ENCODE measurements around the gene NTPCR.
"Not testable (repeated sequence)": the region's sequence is repeated elsewhere in the genome, so short reads cannot be mapped to it uniquely, and the experiment has no call there.

The NTPCR gene, protein sequence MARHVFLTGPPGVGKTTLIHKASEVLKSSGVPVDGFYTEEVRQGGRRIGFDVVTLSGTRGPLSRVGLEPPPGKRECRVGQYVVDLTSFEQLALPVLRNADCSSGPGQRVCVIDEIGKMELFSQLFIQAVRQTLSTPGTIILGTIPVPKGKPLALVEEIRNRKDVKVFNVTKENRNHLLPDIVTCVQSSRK

DNA sequence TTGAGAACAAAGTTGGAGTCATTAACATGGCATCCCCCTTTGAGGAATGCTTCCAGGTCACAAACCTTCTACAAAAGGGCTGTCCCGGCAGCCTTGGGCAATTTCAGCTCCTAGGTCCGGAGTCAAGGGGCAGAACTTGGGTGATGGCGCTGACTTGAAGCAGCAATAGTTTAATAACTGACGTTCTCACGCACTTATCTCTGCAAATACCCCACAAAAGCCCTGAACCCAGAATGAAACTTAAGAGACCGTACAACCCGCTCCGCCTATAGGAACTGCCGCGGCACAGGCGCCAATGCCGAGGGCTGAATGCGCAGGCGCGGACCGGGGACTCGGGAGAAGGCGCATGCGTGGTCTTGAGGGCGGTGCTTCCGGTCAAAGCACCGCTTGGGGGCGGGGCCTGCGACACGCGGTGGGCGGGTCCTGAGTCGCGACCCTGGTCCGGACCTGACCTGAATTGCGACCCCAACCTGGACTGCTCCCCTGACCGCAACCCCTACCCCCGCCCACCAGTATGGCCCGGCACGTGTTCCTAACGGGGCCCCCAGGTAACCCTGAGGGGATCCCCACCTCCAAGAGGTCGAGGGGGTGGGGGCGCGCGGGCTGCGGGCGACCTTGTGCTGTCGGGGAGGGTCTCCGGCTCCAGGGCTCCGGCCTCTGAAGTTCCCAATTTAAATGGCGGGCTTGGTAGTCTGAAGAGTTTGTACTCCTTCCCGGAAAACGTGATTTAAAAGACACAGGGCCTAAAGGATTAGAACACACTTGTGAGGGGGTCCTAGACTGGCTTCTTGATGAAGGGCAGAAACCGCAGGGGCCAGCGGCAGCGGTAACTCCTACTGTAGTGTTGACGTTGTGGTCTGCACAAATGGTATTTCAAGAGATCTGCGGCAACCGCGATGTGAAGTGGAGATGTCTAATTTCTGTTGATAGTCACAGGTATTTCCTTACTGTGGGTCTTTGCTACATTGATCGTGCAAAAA lies at the start of gene NTPCR:
NTPCR (plus strand) TSS at position 415 of the 980 bp plus-strand sequence; CDS start at position 515, 100 bp downstream.
- DNase-seq: peak; percentile 63

GRCh38 chr1:232900818-232901217 lies 49.6 kb upstream of the NTPCR start:
- DNase-seq: no peak

DNA sequence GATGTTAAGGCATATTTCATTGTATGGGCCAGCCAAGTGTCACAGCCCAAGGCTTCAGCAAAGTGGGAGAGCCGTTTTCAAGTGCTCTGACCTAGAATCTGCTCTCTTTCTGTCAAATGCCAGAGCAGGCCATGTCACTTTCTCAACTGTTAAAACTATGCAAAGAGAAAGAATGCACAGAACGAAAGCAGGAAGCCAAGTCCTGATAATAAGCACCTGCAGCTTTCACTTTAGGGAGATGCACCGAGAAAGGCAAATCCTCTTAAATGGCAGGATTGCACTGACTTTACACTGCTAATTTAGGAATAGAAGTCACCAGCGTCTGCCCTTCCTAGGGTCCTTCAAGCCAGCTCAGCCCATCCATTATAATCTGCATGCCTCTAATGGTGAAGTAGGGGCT lies 49.2 kb upstream of the NTPCR start:
- no peak for DNase-seq

GRCh38 chr1:232902774-232903350 lies 47.5 kb upstream of the NTPCR start:
- no peak for DNase-seq

DNA sequence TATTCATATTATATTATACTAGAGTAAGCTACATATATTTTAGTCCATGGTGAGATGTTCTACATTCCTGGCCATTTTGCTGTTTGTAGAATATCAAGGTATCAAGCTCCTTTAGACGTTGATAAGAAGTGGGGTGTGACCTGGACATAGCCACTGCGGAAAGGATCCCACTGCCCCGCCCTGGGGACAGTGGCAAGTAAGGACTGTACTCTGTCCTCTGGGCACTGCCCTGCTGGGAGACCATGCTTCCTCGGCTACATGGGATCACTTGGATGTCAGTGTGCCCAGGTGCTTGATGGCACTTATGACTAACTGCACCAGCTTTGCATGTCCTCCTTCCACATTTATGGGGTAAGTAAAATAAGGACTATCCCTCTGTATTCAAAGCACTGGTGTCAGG lies 46.3 kb upstream of the NTPCR start:
- no peak for DNase-seq

DNA sequence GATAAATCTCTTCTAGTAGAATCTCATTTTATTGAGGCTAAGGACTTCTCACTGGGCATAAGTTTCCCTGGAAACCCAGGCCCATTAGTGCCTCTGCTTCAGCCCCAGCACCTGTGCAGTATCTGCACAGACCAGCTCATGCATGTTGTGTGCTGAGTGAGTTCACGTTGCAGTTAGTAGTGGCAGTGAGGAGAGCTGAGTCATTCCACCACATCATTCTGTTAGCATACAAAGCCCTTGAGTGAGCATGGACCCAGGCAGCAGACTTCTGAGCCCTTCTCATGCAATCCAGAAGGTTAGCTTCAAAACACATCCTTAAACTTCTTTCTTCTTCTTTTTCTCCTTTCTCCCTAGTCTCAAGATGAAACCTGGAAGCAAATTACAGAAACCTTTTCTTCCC lies 45.8 kb upstream of the NTPCR start:
- DNase-seq: no peak

GRCh38 chr1:232905331-232906034 lies 44.9 kb upstream of the NTPCR start:
- DNase-seq: no peak

GRCh38 chr1:232906441-232906840 lies 44.0 kb upstream of the NTPCR start:
- no peak for DNase-seq

DNA sequence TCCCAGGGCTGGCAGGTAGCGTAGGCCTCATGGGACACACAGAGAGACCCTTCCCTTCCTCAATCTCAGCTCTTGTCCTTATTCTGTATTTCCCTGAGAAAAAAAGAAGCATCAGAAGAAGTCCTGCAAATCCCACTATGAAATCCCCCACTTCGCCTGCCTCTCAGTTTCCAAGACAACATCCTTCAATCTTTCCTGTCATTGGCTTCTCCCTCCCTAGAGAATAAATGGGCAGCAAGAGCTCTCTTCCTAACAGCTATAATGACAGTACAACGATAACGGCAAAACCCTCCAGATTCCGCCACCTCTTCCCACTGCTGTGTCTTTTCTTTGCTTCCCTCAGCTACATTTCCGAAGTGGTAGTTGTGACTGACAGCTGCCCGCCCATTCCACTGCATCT lies 41.6 kb upstream of the NTPCR start:
- DNase-seq: no peak

DNA sequence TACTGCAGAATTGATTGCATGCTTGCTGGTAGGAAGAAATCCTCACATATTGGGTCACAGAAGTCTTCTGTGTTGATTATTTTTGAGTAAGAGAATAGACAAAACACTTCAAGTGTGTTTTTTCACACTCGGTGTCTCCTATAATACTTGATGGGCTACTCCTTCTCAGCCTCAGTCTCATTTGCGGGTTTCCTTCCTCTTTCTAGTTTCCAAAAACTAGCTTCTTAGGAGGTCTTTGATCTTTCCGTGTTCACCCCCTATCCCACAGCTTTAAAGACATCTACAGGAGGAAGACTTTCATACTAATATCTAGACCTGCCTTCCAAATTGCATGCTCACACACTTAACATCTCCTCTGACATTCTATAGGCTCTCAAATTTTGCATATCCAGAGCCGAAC lies 40.7 kb upstream of the NTPCR start:
- no peak for DNase-seq

DNA sequence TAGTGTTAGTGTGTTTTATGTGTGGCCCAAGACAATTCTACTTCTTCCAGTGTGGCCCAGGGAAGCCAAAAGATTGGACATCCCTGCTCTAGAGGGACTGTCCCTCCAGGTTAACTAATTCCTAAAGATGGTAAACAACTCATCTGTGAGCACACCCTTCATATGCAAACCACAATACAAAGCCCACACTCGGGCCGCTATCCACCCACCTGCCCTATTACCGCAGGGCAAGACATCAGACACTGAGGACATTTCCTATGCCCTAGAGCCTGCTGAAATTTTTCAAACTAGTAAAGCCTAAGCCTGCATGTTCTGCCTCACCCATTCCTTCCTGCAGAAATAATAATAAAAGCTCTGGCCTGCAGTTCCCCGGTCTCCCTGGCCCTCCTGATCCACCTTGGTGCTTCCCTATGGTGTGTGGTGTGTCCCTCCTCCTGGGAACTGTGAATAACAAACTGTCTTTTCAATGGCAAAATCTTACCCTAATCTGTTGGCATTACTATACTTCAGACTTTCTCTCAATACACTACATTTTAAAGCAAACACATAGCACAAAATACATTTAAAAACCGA lies 39.3 kb upstream of the NTPCR start:
- DNase-seq: no peak

DNA sequence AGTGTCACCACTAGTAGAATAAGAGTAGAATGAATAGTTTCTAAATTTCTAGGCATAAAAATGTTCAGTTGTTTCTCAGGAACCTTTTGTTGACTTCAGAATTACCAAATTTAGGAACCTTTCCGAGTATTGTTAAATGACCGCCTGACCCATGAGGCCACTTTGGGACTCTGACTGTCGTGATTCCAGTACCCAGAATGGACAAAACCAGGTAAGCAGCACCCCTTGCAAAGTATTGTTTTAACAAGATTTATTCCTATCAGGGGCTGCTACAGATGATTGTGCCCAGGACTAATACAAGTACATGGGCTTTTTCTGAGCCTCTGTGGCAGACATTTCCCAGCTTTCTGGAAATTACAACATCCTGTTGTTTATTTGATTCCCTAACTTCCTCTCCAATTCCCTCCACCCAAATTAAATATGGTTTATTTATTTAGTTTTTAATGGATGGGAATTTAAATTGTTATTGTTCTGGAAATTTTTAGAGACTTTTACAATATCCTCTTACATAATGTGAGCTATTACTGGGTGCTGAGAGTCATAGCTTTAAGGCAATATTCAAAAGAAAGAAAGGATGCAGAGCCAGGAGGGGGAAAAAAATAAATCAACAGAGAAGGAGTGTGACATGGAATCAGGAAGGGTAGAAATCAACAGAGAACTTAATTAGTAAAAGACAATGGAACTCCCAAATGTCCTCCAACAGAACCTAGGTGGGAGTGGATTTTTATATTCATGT lies 37.4 kb upstream of the NTPCR start:
- DNase-seq: no peak

DNA sequence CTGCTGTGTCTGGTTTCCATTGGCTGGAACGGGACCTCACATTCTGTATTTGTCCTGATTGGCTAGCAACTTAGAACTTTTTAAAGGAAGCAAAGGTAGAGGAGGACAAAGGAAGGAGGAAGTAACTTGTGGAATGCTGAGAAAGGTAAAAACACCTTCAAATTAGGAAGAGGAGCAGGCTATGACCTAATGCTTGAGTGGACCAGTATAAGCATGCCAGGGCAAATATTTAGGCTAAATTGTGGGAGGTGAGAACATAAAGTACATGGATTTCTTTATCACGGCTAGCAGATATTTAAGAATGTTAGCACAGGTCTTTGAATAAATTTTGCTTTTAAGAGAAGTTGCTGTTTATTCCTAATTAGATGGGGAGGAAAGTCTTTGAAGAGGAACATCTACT lies 36.1 kb upstream of the NTPCR start:
- DNase-seq: not testable (repeated sequence)

GRCh38 chr1:232915212-232915611 lies 35.2 kb upstream of the NTPCR start:
- DNase-seq: no peak

DNA sequence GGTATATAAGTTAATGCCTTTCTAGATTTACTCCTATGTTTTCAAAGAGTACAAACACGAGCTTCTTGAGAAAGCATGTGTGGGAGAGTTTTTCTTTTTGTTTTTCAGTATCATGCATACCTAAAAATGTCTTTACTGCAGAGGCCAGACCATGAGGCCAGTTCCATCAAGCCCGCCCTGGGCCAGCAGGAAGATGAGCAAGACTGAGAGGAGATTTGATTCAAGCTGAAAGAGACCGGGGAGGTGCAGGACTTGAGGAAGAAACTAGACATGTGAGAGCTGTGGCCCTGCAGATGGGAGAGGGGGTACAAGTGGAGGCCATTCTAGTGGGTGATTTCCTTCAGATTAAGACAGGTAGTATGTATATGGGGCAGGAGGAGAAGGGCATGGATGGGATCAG lies 33.4 kb upstream of the NTPCR start:
- no peak for DNase-seq

DNA sequence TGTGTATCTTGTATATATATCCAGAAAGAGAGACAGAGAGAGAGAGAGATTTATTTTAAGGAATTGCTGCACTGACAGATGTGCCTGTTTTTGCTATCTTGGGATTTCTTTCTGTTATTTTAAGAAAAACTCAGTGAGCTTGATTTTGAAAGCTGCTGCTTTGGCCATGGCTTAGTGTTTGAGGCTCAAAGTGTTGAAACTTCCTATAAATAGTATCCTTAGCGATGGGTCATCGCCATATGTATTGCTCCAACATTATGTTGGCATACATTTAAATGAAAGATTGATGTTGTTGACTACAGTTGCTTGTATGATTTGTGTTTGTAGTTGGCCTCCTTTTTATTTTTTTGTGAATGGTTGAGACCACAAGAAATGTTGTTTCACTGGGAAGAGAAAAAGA lies 29.0 kb upstream of the NTPCR start:
- no peak for DNase-seq

DNA sequence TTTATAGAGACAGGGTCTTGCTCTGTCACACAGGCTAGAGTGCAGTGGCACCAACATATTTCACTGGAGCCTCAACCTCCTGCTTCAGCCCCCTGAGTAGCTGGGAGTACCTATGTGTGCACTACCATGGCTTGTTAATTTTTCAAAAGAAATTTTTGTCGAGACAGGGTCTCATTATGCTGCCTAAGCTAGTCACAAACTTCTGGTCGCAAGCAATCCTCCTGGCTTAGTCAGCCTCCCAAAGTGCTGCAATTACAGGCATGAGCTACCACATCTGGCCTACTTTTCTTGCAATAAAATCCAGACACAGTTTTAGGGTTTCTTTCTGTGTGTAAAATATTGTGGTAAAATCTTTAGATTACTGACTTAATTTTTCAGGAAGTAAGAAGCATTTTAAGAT lies 27.9 kb upstream of the NTPCR start:
- DNase-seq: no peak

DNA sequence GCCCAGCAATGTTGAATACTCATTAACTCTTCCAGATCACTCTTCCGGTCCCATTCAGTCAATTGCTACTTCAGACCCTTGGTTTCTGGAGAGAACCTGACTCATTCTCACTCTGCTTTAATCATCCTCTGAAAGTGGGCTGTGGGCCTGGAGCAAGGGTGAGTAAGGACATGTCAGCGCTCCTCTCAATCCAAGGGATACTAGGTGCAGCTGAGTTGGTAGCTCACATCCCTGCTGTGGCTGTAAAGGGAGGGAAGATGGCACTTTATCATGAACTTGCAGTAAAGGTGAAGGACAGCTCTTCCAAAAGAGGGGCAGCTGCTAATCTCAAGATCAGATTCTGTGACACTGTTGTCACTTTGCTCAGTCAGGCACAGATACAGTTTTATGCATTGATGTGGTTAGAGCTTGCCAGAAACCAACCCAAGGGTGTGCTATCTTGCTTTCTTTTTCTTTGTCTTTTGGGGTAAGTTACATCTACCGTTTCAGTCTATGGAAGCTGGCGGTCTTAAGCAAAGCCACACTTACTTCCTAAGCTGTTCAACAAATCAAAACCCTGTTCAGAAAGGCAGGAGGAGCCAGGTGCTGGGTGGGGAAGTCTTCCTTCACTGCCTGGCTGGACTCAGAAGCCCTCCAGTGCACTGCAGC lies 26.5 kb upstream of the NTPCR start:
- no peak for DNase-seq

GRCh38 chr1:232924874-232925273 lies 25.5 kb upstream of the NTPCR start:
- DNase-seq: no peak

GRCh38 chr1:232925421-232926220 lies 24.8 kb upstream of the NTPCR start:
- no peak for DNase-seq

- not testable (repeated sequence) for DNase-seq
Observed at GRCh38 chr1:232927166-232927565, 23.2 kb upstream of the NTPCR start.
